Activated naive CD4-positive, alpha-beta T cell treated with anti-CD3 and anti-CD28 coated beads, Interleukin-2, amount 10 ng/mL, durations not matched to agents 7 days and 5 days (primary cell): ENCODE measurements around the gene BAHD1.

Experiments used
- CTCF ChIA-PET: fragments of 350-600 bp; sonication (Branson Sonifier 250); formaldehyde crosslinking; loops from one replicate; lab custom pipeline; 2021; ENCODE audit warnings: antibody characterized with exemption; lab: Charles Lee
- DNase-seq: peaks from one replicate; pipeline ENCODE4 v3.0.0-alpha.2; 2020
- H3K27ac Mint-ChIP-seq: one replicate; pipeline ENCODE4 v1.8.0; 2021; ENCODE audit warnings: mild to moderate bottlenecking, moderate library complexity, mixed read lengths
- H3K27me3 Mint-ChIP-seq: one replicate; pipeline ENCODE4 v1.8.0; 2021; ENCODE audit warnings: mild to moderate bottlenecking, mixed read lengths
- H3K36me3 Mint-ChIP-seq: one replicate; pipeline ENCODE4 v1.8.0; 2021; ENCODE audit warnings: mixed read lengths
- H3K4me1 Mint-ChIP-seq: one replicate; pipeline ENCODE4 v1.8.0; 2021; ENCODE audit warnings: mixed read lengths
- H3K4me3 Mint-ChIP-seq: one replicate; pipeline ENCODE4 v1.8.0; 2021; ENCODE audit warnings: mild to moderate bottlenecking, moderate library complexity, mixed read lengths
- H3K9me3 Mint-ChIP-seq: one replicate; pipeline ENCODE4 v1.8.0; 2021; ENCODE audit warnings: mixed read lengths

The BAHD1 gene

GRCh38 chr15:40493089-40493840, 52.5 kb downstream of the BAHD1 start:
- CTCF ChIA-PET = interaction anchor here (0.5 to 1.1 kb wide), 2 partner anchors 14 to 624 kb away, joined by 3 to 5 read pairs; no protein-coding TSS in a partner anchor
- Mint-ChIP-seq H3K4me1 (peaks cover 21% of the 10 kb centered on the region), H3K4me3 (no peak overlapping the region), H3K9me3 (no peaks in the 10 kb centered on the region), H3K27me3 (peaks cover 29% of the 10 kb centered on the region), H3K36me3 (no peaks in the 10 kb centered on the region), H3K27ac (peak overlapping the region; percentile 6)
- DNase-seq = peak; percentile 56

- Mint-ChIP-seq H3K9me3 (no peaks in the 10 kb centered on the region), H3K36me3 (no peaks in the 10 kb centered on the region), H3K4me1 (peaks cover 21% of the 10 kb centered on the region), H3K27ac (no peak overlapping the region), H3K4me3 (no peak overlapping the region), H3K27me3 (peaks cover 39% of the 10 kb centered on the region)
- no peak for DNase-seq
- CTCF ChIA-PET = no interaction called here
Measured at GRCh38 chr15:40495516-40495915, 54.8 kb downstream of the BAHD1 start.

GRCh38 chr15:40498418-40498817, 57.7 kb downstream of the BAHD1 start:
- DNase-seq = no peak
- CTCF ChIA-PET = no interaction called here
- H3K27ac Mint-ChIP-seq = no peak overlapping the region
- peaks cover 12% of the 10 kb centered on the region for H3K4me1 Mint-ChIP-seq
- H3K9me3 Mint-ChIP-seq = no peaks in the 10 kb centered on the region
- H3K36me3 Mint-ChIP-seq = no peaks in the 10 kb centered on the region
- peaks cover 54% of the 10 kb centered on the region for H3K27me3 Mint-ChIP-seq
- H3K4me3 Mint-ChIP-seq = no peak overlapping the region

GRCh38 chr15:40498891-40499290, 58.1 kb downstream of the BAHD1 start:
- no peak for DNase-seq
- Mint-ChIP-seq H3K4me3 (no peak overlapping the region), H3K27me3 (peaks cover 58% of the 10 kb centered on the region), H3K27ac (no peak overlapping the region), H3K36me3 (no peaks in the 10 kb centered on the region), H3K4me1 (peaks cover 7% of the 10 kb centered on the region), H3K9me3 (no peaks in the 10 kb centered on the region)
- CTCF ChIA-PET = no interaction called here

- Mint-ChIP-seq H3K4me1 (no peaks in the 10 kb centered on the region), H3K27me3 (peaks cover 52% of the 10 kb centered on the region), H3K27ac (no peak overlapping the region), H3K4me3 (no peak overlapping the region), H3K9me3 (no peaks in the 10 kb centered on the region), H3K36me3 (no peaks in the 10 kb centered on the region)
- CTCF ChIA-PET = interaction anchor here (1.2 kb wide), 1 partner anchor 283 kb away, joined by 3 read pairs; no protein-coding TSS in a partner anchor
- DNase-seq = no peak
Measured at GRCh38 chr15:40499931-40500330, 59.2 kb downstream of the BAHD1 start.

- Mint-ChIP-seq H3K27me3 (peaks cover 54% of the 10 kb centered on the region), H3K36me3 (no peaks in the 10 kb centered on the region), H3K27ac (no peak overlapping the region), H3K4me3 (no peak overlapping the region), H3K9me3 (no peaks in the 10 kb centered on the region), H3K4me1 (no peaks in the 10 kb centered on the region)
- CTCF ChIA-PET = interaction anchor here (1.2 kb wide), 2 partner anchors 12 to 282 kb away, joined by 3 to 5 read pairs; no protein-coding TSS in a partner anchor
- no peak for DNase-seq
Measured at GRCh38 chr15:40500568-40501330, 60.0 kb downstream of the BAHD1 start.

GRCh38 chr15:40501487-40501886, 60.7 kb downstream of the BAHD1 start:
- CTCF ChIA-PET = interaction anchor here (1.2 kb wide), 1 partner anchor 11 kb away, joined by 5 read pairs; no protein-coding TSS in a partner anchor
- H3K36me3 Mint-ChIP-seq = no peaks in the 10 kb centered on the region
- no peaks in the 10 kb centered on the region for H3K9me3 Mint-ChIP-seq
- peaks cover 1% of the 10 kb centered on the region for H3K4me1 Mint-ChIP-seq
- DNase-seq = no peak
- no peak overlapping the region for H3K27ac Mint-ChIP-seq
- no peak overlapping the region for H3K4me3 Mint-ChIP-seq
- H3K27me3 Mint-ChIP-seq = peaks cover 60% of the 10 kb centered on the region

- peak overlapping the region; percentile 21 for H3K4me3 Mint-ChIP-seq
- no peaks in the 10 kb centered on the region for H3K9me3 Mint-ChIP-seq
- H3K36me3 Mint-ChIP-seq = no peaks in the 10 kb centered on the region
- CTCF ChIA-PET = interaction anchor here (0.6 to 2.2 kb wide), 18 partner anchors 14 to 166 kb away, joined by 3 to 12 read pairs (median 3); partner anchors contain the start of gene BAHD1
- peak; percentile 78 for DNase-seq
- H3K27ac Mint-ChIP-seq = no peak overlapping the region
- peaks cover 78% of the 10 kb centered on the region for H3K27me3 Mint-ChIP-seq
- peaks cover 23% of the 10 kb centered on the region for H3K4me1 Mint-ChIP-seq
Measured at GRCh38 chr15:40506964-40507571, 66.3 kb downstream of the BAHD1 start.

GRCh38 chr15:40508216-40508615, 67.5 kb downstream of the BAHD1 start:
- Mint-ChIP-seq H3K36me3 (no peaks in the 10 kb centered on the region), H3K4me1 (peaks cover 28% of the 10 kb centered on the region), H3K4me3 (no peak overlapping the region), H3K27ac (no peak overlapping the region), H3K9me3 (no peaks in the 10 kb centered on the region), H3K27me3 (peaks cover 82% of the 10 kb centered on the region)
- CTCF ChIA-PET = interaction anchor here (0.6 to 2.2 kb wide), 6 partner anchors 34 to 285 kb away, joined by 3 to 12 read pairs (median 4); no protein-coding TSS in a partner anchor
- no peak for DNase-seq

- H3K27ac Mint-ChIP-seq = no peak overlapping the region
- peaks cover 92% of the 10 kb centered on the region for H3K27me3 Mint-ChIP-seq
- no peaks in the 10 kb centered on the region for H3K36me3 Mint-ChIP-seq
- CTCF ChIA-PET = no interaction called here
- H3K9me3 Mint-ChIP-seq = no peaks in the 10 kb centered on the region
- H3K4me3 Mint-ChIP-seq = no peak overlapping the region
- H3K4me1 Mint-ChIP-seq = peaks cover 28% of the 10 kb centered on the region
- no peak for DNase-seq
Measured at GRCh38 chr15:40510201-40510600, 69.4 kb downstream of the BAHD1 start.

- Mint-ChIP-seq H3K4me3 (peak overlapping the region; percentile 58), H3K27me3 (peaks cover 93% of the 10 kb centered on the region), H3K4me1 (peaks cover 28% of the 10 kb centered on the region), H3K36me3 (no peaks in the 10 kb centered on the region), H3K9me3 (no peaks in the 10 kb centered on the region), H3K27ac (no peak overlapping the region)
- peak; percentile 31 for DNase-seq
- CTCF ChIA-PET = no interaction called here
Measured at GRCh38 chr15:40511093-40511471, 70.3 kb downstream of the BAHD1 start.

GRCh38 chr15:40511472-40512133, 70.8 kb downstream of the BAHD1 start:
- Mint-ChIP-seq H3K4me1 (peaks cover 25% of the 10 kb centered on the region), H3K4me3 (peak overlapping the region; percentile 58), H3K9me3 (no peaks in the 10 kb centered on the region), H3K36me3 (no peaks in the 10 kb centered on the region), H3K27me3 (peaks cover 90% of the 10 kb centered on the region), H3K27ac (no peak overlapping the region)
- peak; percentile 36 for DNase-seq
- CTCF ChIA-PET = no interaction called here

- peaks cover 19% of the 10 kb centered on the region for H3K4me1 Mint-ChIP-seq
- no peak overlapping the region for H3K27ac Mint-ChIP-seq
- CTCF ChIA-PET = interaction anchor here (1.2 kb wide), 1 partner anchor 11 kb away, joined by 5 read pairs; no protein-coding TSS in a partner anchor
Measured at GRCh38 chr15:40512440-40512839, 71.7 kb downstream of the BAHD1 start.

More at GRCh38 chr15:40512440-40512839, 71.7 kb downstream of the BAHD1 start:
- H3K9me3 Mint-ChIP-seq = no peaks in the 10 kb centered on the region
- peak overlapping the region; percentile 28 for H3K4me3 Mint-ChIP-seq
- no peak for DNase-seq
- H3K36me3 Mint-ChIP-seq = no peaks in the 10 kb centered on the region
- H3K27me3 Mint-ChIP-seq = peaks cover 83% of the 10 kb centered on the region
